ENCODE measurements around the gene KLRF1.

GRCh38 chr12:9867531-9867930 lies 40.2 kb downstream of the KLRF1 start:
- no peak for TF ChIP-seq SRF (IDR thresholded peaks at IDR 0.05; ENCODE audit: low read depth)
- no peak for TF ChIP-seq JUND (IDR thresholded peaks at IDR 0.05)
- TF ChIP-seq CTCF (IDR thresholded peaks at IDR 0.05 in 2 of 3, conservative IDR thresholded peaks at IDR 0.05 in 1 of 3; ENCODE audit: borderline replicate concordance in 1 of 3, insufficient read depth in 1 of 3, low read depth in 2 of 3, low read length in 2 of 3) = no peak
- no peak for TF ChIP-seq POLR2A (IDR thresholded peaks at IDR 0.05; ENCODE audit: borderline replicate concordance, extremely low read depth, insufficient read depth, insufficient read length)
- TF ChIP-seq RAD21 (IDR thresholded peaks at IDR 0.05; ENCODE audit: low read depth) = no peak
- TF ChIP-seq CBX3 (IDR thresholded peaks at IDR 0.05; ENCODE audit: low read depth) = no peak
- TF ChIP-seq, protein P1, sequence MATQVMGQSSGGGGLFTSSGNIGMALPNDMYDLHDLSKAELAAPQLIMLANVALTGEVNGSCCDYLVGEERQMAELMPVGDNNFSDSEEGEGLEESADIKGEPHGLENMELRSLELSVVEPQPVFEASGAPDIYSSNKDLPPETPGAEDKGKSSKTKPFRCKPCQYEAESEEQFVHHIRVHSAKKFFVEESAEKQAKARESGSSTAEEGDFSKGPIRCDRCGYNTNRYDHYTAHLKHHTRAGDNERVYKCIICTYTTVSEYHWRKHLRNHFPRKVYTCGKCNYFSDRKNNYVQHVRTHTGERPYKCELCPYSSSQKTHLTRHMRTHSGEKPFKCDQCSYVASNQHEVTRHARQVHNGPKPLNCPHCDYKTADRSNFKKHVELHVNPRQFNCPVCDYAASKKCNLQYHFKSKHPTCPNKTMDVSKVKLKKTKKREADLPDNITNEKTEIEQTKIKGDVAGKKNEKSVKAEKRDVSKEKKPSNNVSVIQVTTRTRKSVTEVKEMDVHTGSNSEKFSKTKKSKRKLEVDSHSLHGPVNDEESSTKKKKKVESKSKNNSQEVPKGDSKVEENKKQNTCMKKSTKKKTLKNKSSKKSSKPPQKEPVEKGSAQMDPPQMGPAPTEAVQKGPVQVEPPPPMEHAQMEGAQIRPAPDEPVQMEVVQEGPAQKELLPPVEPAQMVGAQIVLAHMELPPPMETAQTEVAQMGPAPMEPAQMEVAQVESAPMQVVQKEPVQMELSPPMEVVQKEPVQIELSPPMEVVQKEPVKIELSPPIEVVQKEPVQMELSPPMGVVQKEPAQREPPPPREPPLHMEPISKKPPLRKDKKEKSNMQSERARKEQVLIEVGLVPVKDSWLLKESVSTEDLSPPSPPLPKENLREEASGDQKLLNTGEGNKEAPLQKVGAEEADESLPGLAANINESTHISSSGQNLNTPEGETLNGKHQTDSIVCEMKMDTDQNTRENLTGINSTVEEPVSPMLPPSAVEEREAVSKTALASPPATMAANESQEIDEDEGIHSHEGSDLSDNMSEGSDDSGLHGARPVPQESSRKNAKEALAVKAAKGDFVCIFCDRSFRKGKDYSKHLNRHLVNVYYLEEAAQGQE (IDR thresholded peaks at IDR 0.05; ENCODE audit: low read depth) = no peak
- no peak for TF ChIP-seq FOSL1 (IDR thresholded peaks at IDR 0.05; ENCODE audit: low read depth)
- no peak for TF ChIP-seq ZNF274 (IDR thresholded peaks at IDR 0.05; ENCODE audit: low read depth, low read length)
- TF ChIP-seq SP1 (IDR thresholded peaks at IDR 0.05; ENCODE audit: low read depth) = no peak
